HepG2 (cell line): ENCODE measurements around the gene ONECUT3. TPM values are rescaled to one million over a fixed set of nuclear protein-coding genes. Genes with fewer than 3 reads are reported as not detected.

Experiments
- ATAC-seq: fragments of 200-7000 bp; cut with Tn5 transposase; 3 replicates; pipeline ENCODE4 v1.9.1; 2020; ENCODE audit warnings: mild to moderate bottlenecking, moderate library complexity
- BruUV-seq: library from RNA; stranded (reverse); fragments of 400-500 nt; replicated peaks from 2 replicates; lab custom pipeline; 2021; lab: Mats Ljungman, UMichigan
- CTCF ChIA-PET: fragments of 300-600 bp; formaldehyde crosslinking; extraction: SDS; loops from one replicate; lab custom pipeline; 2021; ENCODE audit warnings: low total read pairs, inconsistent platforms, low intra/inter-chr PET ratio; lab: Yijun Ruan, JAX
- POLR2A ChIA-PET: fragments of 350-600 bp; sonication (Branson Sonifier 250); formaldehyde crosslinking; loops from one replicate; lab custom pipeline; 2020; ENCODE audit warnings: antibody characterized with exemption, inconsistent platforms; lab: Yijun Ruan, JAX
- DNase-seq: peaks from one replicate; pipeline ENCODE4 v3.0.0-alpha.2; 2015; ENCODE audit warnings: low spot score
- FAIRE-seq: peaks from 3 replicates; lab custom pipeline; 2011; peaks lifted over from hg19 to GRCh38; lab: Jason Lieb, UNC
- H2AFZ ChIP-seq: one replicate; pipeline ENCODE4 v1.6.1; 2011; ENCODE audit warnings: low read length, inconsistent platforms
- H3K27ac ChIP-seq: fragments of 300-600 bp; 3 replicates; pipeline ENCODE4 v1.8.0; 2011; ENCODE audit warnings: mixed run types, mild to moderate bottlenecking, mixed read lengths, low read length, inconsistent platforms; ENCODE audit not compliant: insufficient read depth; ENCODE audit errors: extremely low read length
- H3K27me3 ChIP-seq, 2 experiments: fragments of 200-600 bp in 1 of 2; 2 replicates in 1 of 2; 3 replicates in 1 of 2; pipeline versions ENCODE4 v1.6.0 to v1.8.0; 2011; ENCODE audit warnings: low read length in 2 of 2, mild to moderate bottlenecking in 2 of 2, moderate library complexity in 2 of 2, inconsistent platforms in 1 of 2; ENCODE audit not compliant: insufficient read depth in 2 of 2, control insufficient read depth in 1 of 2
- H3K36me3 ChIP-seq, 2 experiments: fragments of 200-600 bp in 1 of 2; replicated peaks in 1 of 2; 2 replicates in 1 of 2; 3 replicates in 1 of 2; pipeline versions ENCODE4 v1.5.1 to v1.8.0; 2011; ENCODE audit warnings: low read length in 2 of 2, inconsistent platforms in 1 of 2; ENCODE audit not compliant: insufficient read depth in 2 of 2, control insufficient read depth in 1 of 2
- H3K4me1 ChIP-seq: 2 replicates; pipeline ENCODE4 v1.5.1; 2012; ENCODE audit warnings: low read length, inconsistent platforms; ENCODE audit not compliant: insufficient read depth
- H3K4me2 ChIP-seq: 2 replicates; pipeline ENCODE4 v1.6.0; 2011; ENCODE audit warnings: low read depth, low read length, inconsistent platforms
- H3K4me3 ChIP-seq, 3 experiments: fragments of 200-600 bp in 1 of 3; sonication (generic), shearing (Covaris generic) in 1 of 3; replicated peaks in 1 of 3; 2 replicates each; pipeline ENCODE4 v1.5.1; 2011 to 2016; ENCODE audit warnings: low read length in 3 of 3, inconsistent platforms in 2 of 3, low read depth in 2 of 3, mild to moderate bottlenecking in 2 of 3, control low read depth in 1 of 3, mixed read lengths in 1 of 3; ENCODE audit not compliant: insufficient read depth in 1 of 3
- H3K79me2 ChIP-seq: one replicate; pipeline ENCODE4 v1.6.1; 2011; ENCODE audit warnings: low read length, inconsistent platforms; ENCODE audit not compliant: insufficient read depth
- H3K9ac ChIP-seq: 2 replicates; pipeline ENCODE4 v1.6.0; 2011; ENCODE audit warnings: mild to moderate bottlenecking, low read depth, low read length, inconsistent platforms; ENCODE audit not compliant: insufficient read depth
- H3K9me3 ChIP-seq: 2 replicates; pipeline ENCODE4 v1.5.1; 2012; ENCODE audit warnings: mild to moderate bottlenecking, low read length
- H4K20me1 ChIP-seq: 2 replicates; pipeline ENCODE4 v1.6.0; 2011; ENCODE audit warnings: inconsistent platforms, mild to moderate bottlenecking, low read length, moderate library complexity; ENCODE audit not compliant: insufficient read depth
- AGO2 ChIP-seq: fragments of 200-400 bp; formaldehyde crosslinking; optimal IDR thresholded peaks from 2 replicates; pipeline ENCODE3; 2017; ENCODE audit warnings: mild to moderate bottlenecking, low read depth, low read length, moderate library complexity
- FOXM1 ChIP-seq: sonication (generic); formaldehyde crosslinking; IDR thresholded peaks from 2 replicates; pipeline ENCODE4 v1.5.0; 2020; ENCODE audit warnings: missing genetic modification reagents
- HNRNPK ChIP-seq: fragments of 200-400 bp; formaldehyde crosslinking; IDR thresholded peaks from 2 replicates; pipeline ENCODE4 v1.6.1; 2018; ENCODE audit warnings: low read length, low read depth, moderate library complexity, mild to moderate bottlenecking; ENCODE audit not compliant: poor library complexity, severe bottlenecking
- KAT7 ChIP-seq: IDR thresholded peaks from 2 replicates; pipeline ENCODE4 v1.6.1; 2018; ENCODE audit warnings: borderline replicate concordance, missing compliant biosample characterization
- PCBP2 ChIP-seq: fragments of 200-400 bp; formaldehyde crosslinking; optimal IDR thresholded peaks from 2 replicates; pipeline ENCODE3; 2018; ENCODE audit warnings: low read length, low read depth; ENCODE audit not compliant: poor library complexity, severe bottlenecking
- RBM22 ChIP-seq: fragments of 200-400 bp; formaldehyde crosslinking; optimal IDR thresholded peaks from 2 replicates; pipeline ENCODE3; 2017; ENCODE audit warnings: mild to moderate bottlenecking, low read length, moderate library complexity
- ZNF441 ChIP-seq: sonication (generic); formaldehyde crosslinking; IDR thresholded peaks from 2 replicates; pipeline ENCODE4 v1.7.0; 2021; ENCODE audit warnings: missing genetic modification reagents, borderline replicate concordance
- whole genome bisulfite sequencing: methylation state at CpG from one replicate; pipeline ENCODE4 v1.1.6; 2017; ENCODE audit warnings: low lambda C conversion rate; 5-methylcytosine and 5-hydroxymethylcytosine counted together
- in situ Hi-C: cut with HindIII; loops from 2 replicates; pipeline ENCODE4 v1.10.0; 2017; ENCODE audit warnings: low pct_unique_long_range_greater_than_20kb; ENCODE audit not compliant: extremely low pct_ligation_motif_present
- intact Hi-C: fragments of 100-400 bp; cut with micrococcal nuclease; formaldehyde crosslinking; loops from one replicate; pipeline ENCODE4 v1.10.0; 2022; ENCODE audit not compliant: unreplicated experiment
- polyA plus RNA-seq, 8 experiments: library from polyadenylated mRNA; depleted of rRNA in 3 of 8; stranded (reverse) in 7 of 8; unstranded in 1 of 8; fragments of >200 nt; fragmentation: Illumina TruSeq in 4 of 8; extraction: Trizol in 4 of 8; gene quantifications; 2 replicates each; pipeline versions ENCODE4 v1.2.1 to v1.2.3, GENCODE V29; 2011 to 2016; ENCODE audit warnings: low read depth in 4 of 8, missing spikeins in 1 of 8, mixed read lengths in 1 of 8; ENCODE audit not compliant: insufficient read depth in 1 of 8
- total RNA-seq, 5 experiments: library from RNA; depleted of rRNA; stranded (reverse); fragments of >200 nt; fragmentation: Illumina TruSeq; extraction: Trizol; gene quantifications; 2 replicates each; pipeline ENCODE4 v1.2.3, GENCODE V29; 2016; ENCODE audit warnings: low read depth in 1 of 5

The ONECUT3 gene
- total and polyA plus RNA-seq, 2 of the 13 experiments (the other 11 are each of a cell fraction or from before 2014, with no cell fraction given) = under 0.01 TPM; not detected in 1

- peaks cover 12 to 32% of the 10 kb centered on the region in 2 experiments; a peak in 4 of 5 replicates for H3K36me3 ChIP-seq
- DNase-seq (no peak), ATAC-seq (no peak; the same call in 2 of the 3 replicates), FAIRE-seq (no peak)
- no peak overlapping the region for H3K4me2 ChIP-seq
- no peaks in the 10 kb centered on the region for H3K4me1 ChIP-seq
- 0 out of 2 replicates have a peak, but pooled peaks cover 3% of the 10 kb centered on the region for H4K20me1 ChIP-seq
- H3K27me3 ChIP-seq = no peaks in the 10 kb centered on the region
- 93% methylated on average over 41 of the region's 63 CpGs for WGBS
- intact Hi-C loops = no loop called here
- no peak overlapping the region for H3K9ac ChIP-seq
- TF ChIP-seq FOXM1 (CRISPR knock-in tag) = no peak
- TF ChIP-seq ZNF441 (CRISPR knock-in tag) = no peak
- peak; percentile 31 for TF ChIP-seq AGO2
- TF ChIP-seq PCBP2 = peak; percentile 4
- TF ChIP-seq RBM22 = peak; percentile 6
- no peak for TF ChIP-seq KAT7 (CRISPR knock-in tag)
- TF ChIP-seq HNRNPK = peak; percentile 56
- in situ Hi-C loops = no loop called here
- BruUV-seq = no TSS peak
- H3K27ac ChIP-seq = no peak overlapping the region
- H3K4me3 ChIP-seq = no peak overlapping the region
- H3K9me3 ChIP-seq = no peaks in the 10 kb centered on the region
- ChIA-PET CTCF (interaction anchor here (0.7 to 1.7 kb wide), 2 partner anchors 46 to 52 kb away, joined by 3 to 15 read pairs; no protein-coding TSS in a partner anchor), POLR2A (interaction anchor here (0.8 kb wide), 1 partner anchor 222 kb away, joined by 4 read pairs; the partner anchor contains the start of gene UQCR11)
- H3K79me2 ChIP-seq = no peaks in the 10 kb centered on the region
- no peak overlapping the region for H2AFZ ChIP-seq
Measured at GRCh38 chr19:1826557-1827521, 73.5 kb downstream of the ONECUT3 start.
